Muscle layer of colon (tissue), 2 donors: ENCODE data around the gene SH3GL3.

Experiments
- H3K27ac ChIP-seq: one replicate; pipeline ENCODE4 v1.7.0; 2013; ENCODE audit warnings: low read depth, mild to moderate bottlenecking, low read length, moderate library complexity
- H3K27me3 ChIP-seq, 2 donors: one replicate each; pipeline ENCODE4 v1.7.0; 2013; ENCODE audit warnings: low read length in 2 of 2, mild to moderate bottlenecking in 2 of 2; ENCODE audit not compliant: insufficient read depth in 2 of 2, control insufficient read depth in 1 of 2
- H3K36me3 ChIP-seq: one replicate; pipeline ENCODE4 v1.7.0; 2013; ENCODE audit warnings: mild to moderate bottlenecking, low read length; ENCODE audit not compliant: insufficient read depth
- H3K4me1 ChIP-seq: one replicate; pipeline ENCODE4 v1.7.0; 2013; ENCODE audit warnings: mild to moderate bottlenecking, low read length; ENCODE audit not compliant: insufficient read depth
- H3K4me3 ChIP-seq, 2 donors: one replicate each; pipeline ENCODE4 v1.7.0; 2013; ENCODE audit warnings: low read length in 2 of 2, low read depth in 1 of 2, mild to moderate bottlenecking in 1 of 2, moderate library complexity in 1 of 2
- H3K9ac ChIP-seq: one replicate; pipeline ENCODE4 v1.7.0; 2013; ENCODE audit warnings: low read length
- H3K9me3 ChIP-seq: one replicate; pipeline ENCODE4 v1.7.0; 2013; ENCODE audit warnings: mild to moderate bottlenecking, low read length
- donor health status: abdominal sarcoma.
- donor health status: Adenocarcinoma of cecum.

Gene SH3GL3

GRCh38 chr15:83510001-83510400 is 62.9 kb downstream of the SH3GL3 start:
- Histone ChIP-seq H3K27me3 (no peaks in the 10 kb centered on the region), H3K9ac (no peak overlapping the region), H3K36me3 (no peaks in the 10 kb centered on the region), H3K27ac (no peak overlapping the region), H3K9me3 (no peaks in the 10 kb centered on the region), H3K4me1 (no peaks in the 10 kb centered on the region), H3K4me3 (no peak overlapping the region)

GRCh38 chr15:83512459-83512858 is 65.3 kb downstream of the SH3GL3 start:
- Histone ChIP-seq H3K9me3 (no peaks in the 10 kb centered on the region), H3K27ac (no peak overlapping the region), H3K27me3 (no peaks in the 10 kb centered on the region), H3K9ac (no peak overlapping the region), H3K4me1 (no peaks in the 10 kb centered on the region), H3K36me3 (no peaks in the 10 kb centered on the region), H3K4me3 (no peak overlapping the region)

GRCh38 chr15:83514584-83514983 is 67.4 kb downstream of the SH3GL3 start:
- Histone ChIP-seq H3K4me3 (no peak overlapping the region), H3K36me3 (no peaks in the 10 kb centered on the region), H3K4me1 (no peaks in the 10 kb centered on the region), H3K27me3 (no peaks in the 10 kb centered on the region), H3K9me3 (no peaks in the 10 kb centered on the region), H3K9ac (no peak overlapping the region), H3K27ac (no peak overlapping the region)

- no peak overlapping the region for H3K9ac ChIP-seq
- no peak overlapping the region for H3K27ac ChIP-seq
These were observed 68.0 kb downstream of the SH3GL3 start for GRCh38 chr15:83515164-83515563.

GRCh38 chr15:83516935-83517334 is 69.8 kb downstream of the SH3GL3 start:
- Histone ChIP-seq H3K4me1 (no peaks in the 10 kb centered on the region), H3K9me3 (no peaks in the 10 kb centered on the region), H3K4me3 (no peak overlapping the region), H3K27me3 (no peaks in the 10 kb centered on the region), H3K9ac (no peak overlapping the region), H3K27ac (no peak overlapping the region), H3K36me3 (no peaks in the 10 kb centered on the region)

More at GRCh38 chr15:83515164-83515563, 68.0 kb downstream of the SH3GL3 start:
- H3K4me1 ChIP-seq, result no peaks in the 10 kb centered on the region
- H3K9me3 ChIP-seq, result no peaks in the 10 kb centered on the region
- H3K27me3 ChIP-seq, result no peaks in the 10 kb centered on the region
- no peak overlapping the region for H3K4me3 ChIP-seq
- H3K36me3 ChIP-seq, result no peaks in the 10 kb centered on the region

- H3K27ac ChIP-seq, result no peak overlapping the region
- no peaks in the 10 kb centered on the region for H3K27me3 ChIP-seq
- H3K9ac ChIP-seq, result no peak overlapping the region
- H3K4me1 ChIP-seq, result no peaks in the 10 kb centered on the region
- peaks cover 8% of the 10 kb centered on the region for H3K9me3 ChIP-seq
- H3K36me3 ChIP-seq, result no peaks in the 10 kb centered on the region
- H3K4me3 ChIP-seq, result no peak overlapping the region
These were observed 79.2 kb downstream of the SH3GL3 start for GRCh38 chr15:83526319-83526718.

- Histone ChIP-seq H3K36me3 (no peaks in the 10 kb centered on the region), H3K4me1 (no peaks in the 10 kb centered on the region), H3K27me3 (no peaks in the 10 kb centered on the region), H3K9me3 (no peaks in the 10 kb centered on the region), H3K27ac (no peak overlapping the region), H3K4me3 (no peak overlapping the region), H3K9ac (no peak overlapping the region)
These were observed 86.3 kb downstream of the SH3GL3 start for GRCh38 chr15:83533410-83533962.

- Histone ChIP-seq H3K27me3 (no peaks in the 10 kb centered on the region), H3K4me3 (no peak overlapping the region), H3K27ac (no peak overlapping the region), H3K4me1 (no peaks in the 10 kb centered on the region), H3K36me3 (no peaks in the 10 kb centered on the region), H3K9me3 (no peaks in the 10 kb centered on the region), H3K9ac (no peak overlapping the region)
These were observed 90.5 kb downstream of the SH3GL3 start for GRCh38 chr15:83537606-83538005.

GRCh38 chr15:83538682-83539081 is 91.5 kb downstream of the SH3GL3 start:
- Histone ChIP-seq H3K27me3 (no peaks in the 10 kb centered on the region), H3K9me3 (no peaks in the 10 kb centered on the region), H3K36me3 (no peaks in the 10 kb centered on the region), H3K27ac (no peak overlapping the region), H3K4me3 (no peak overlapping the region), H3K4me1 (no peaks in the 10 kb centered on the region), H3K9ac (no peak overlapping the region)

- no peak overlapping the region for H3K4me3 ChIP-seq
- no peaks in the 10 kb centered on the region for H3K4me1 ChIP-seq
- H3K9ac ChIP-seq, result no peak overlapping the region
- no peak overlapping the region for H3K27ac ChIP-seq
- no peaks in the 10 kb centered on the region for H3K36me3 ChIP-seq
- H3K27me3 ChIP-seq, result no peaks in the 10 kb centered on the region
- no peaks in the 10 kb centered on the region for H3K9me3 ChIP-seq
These were observed 98.8 kb downstream of the SH3GL3 start for GRCh38 chr15:83545804-83546511.

- Histone ChIP-seq H3K9me3 (no peaks in the 10 kb centered on the region), H3K4me1 (no peaks in the 10 kb centered on the region)
These were observed 99.4 kb downstream of the SH3GL3 start for GRCh38 chr15:83546512-83546888.

GRCh38 chr15:83547168-83547567 is 100.0 kb downstream of the SH3GL3 start:
- Histone ChIP-seq H3K27me3 (no peaks in the 10 kb centered on the region), H3K4me1 (no peaks in the 10 kb centered on the region), H3K9me3 (no peaks in the 10 kb centered on the region), H3K4me3 (no peak overlapping the region), H3K36me3 (no peaks in the 10 kb centered on the region), H3K9ac (no peak overlapping the region), H3K27ac (no peak overlapping the region)

More at GRCh38 chr15:83546512-83546888, 99.4 kb downstream of the SH3GL3 start:
- H3K27me3 ChIP-seq, result no peaks in the 10 kb centered on the region
- H3K36me3 ChIP-seq, result no peaks in the 10 kb centered on the region
- no peak overlapping the region for H3K27ac ChIP-seq
- no peak overlapping the region for H3K9ac ChIP-seq
- H3K4me3 ChIP-seq, result no peak overlapping the region
